ENCODE results near the gene AFAP1L2. TPM values are rescaled to one million over a fixed set of nuclear protein-coding genes. Genes with fewer than 3 reads are reported as not detected.

Gene AFAP1L2
- total and polyA plus RNA-seq, 9 of the 15 experiments (the other 6 are each of a cell fraction or from before 2014, with no cell fraction given) = 0.07 TPM; not detected in 8

- intact Hi-C loops (cut with micrococcal nuclease) (no loop called here), in situ Hi-C loops (cut with MboI) (no loop called here)
- no peak for FAIRE-seq
- Histone ChIP-seq H4K20me1 (replicated peaks; ENCODE audit: control insufficient read depth, insufficient read depth, low read length) (no peaks in the 10 kb centered on the region), H3K36me3 (ENCODE audit: control insufficient read depth, insufficient read depth, low read length) (no peaks in the 10 kb centered on the region), H3K9ac (ENCODE audit: insufficient read depth in 1 of 2, low read depth in 2 of 2, low read length in 2 of 2) (no peak overlapping the region), H3K9me3 (replicated peaks; ENCODE audit: control insufficient read depth, insufficient read depth, low read depth, low read length) (no peaks in the 10 kb centered on the region), H3K4me2 (ENCODE audit: insufficient read depth, low read length) (no peak overlapping the region), H3K9me1 (ENCODE audit: control insufficient read depth, insufficient read depth, low read length) (no peaks in the 10 kb centered on the region), H2AFZ (ENCODE audit: low read depth, low read length) (no peak overlapping the region), H3K4me1 (replicated peaks in 1 of 2; ENCODE audit: control insufficient read depth in 2 of 2, insufficient read depth in 2 of 2, low read length in 2 of 2) (no peaks in the 10 kb centered on the region), H3K4me3 (no peak overlapping the region), H3K27me3 (ENCODE audit: control insufficient read depth in 2 of 2, insufficient read depth in 2 of 2, low read length in 2 of 2) (peaks cover 0 to 5% of the 10 kb centered on the region in 2 experiments; a peak in 1 of 5 replicates), H3K79me2 (ENCODE audit: control insufficient read depth, insufficient read depth, low read length) (no peaks in the 10 kb centered on the region), H3K27ac (ENCODE audit: extremely low read depth, low read depth, low read length) (no peak overlapping the region)
- no TSS peak for BruUV-seq (replicated peaks)
- ChIA-PET POLR2A (no interaction called here), CTCF (ENCODE audit: low intra/inter-chr PET ratio) (no interaction called here)
- TF ChIP-seq MIER1 (IDR thresholded peaks at IDR 0.05; ENCODE audit: low read depth) (no peak), PCBP1 (IDR thresholded peaks at IDR 0.05; ENCODE audit: low read depth, low read length, poor library complexity, severe bottlenecking) (no peak), CBFA2T3 (IDR thresholded peaks at IDR 0.05) (no peak), ZNF639 (CRISPR knock-in tag; conservative IDR thresholded peaks at IDR 0.05 in 1 of 2, IDR thresholded peaks at IDR 0.05 in 1 of 2) (no peak), KLF13 (tag; IDR thresholded peaks at IDR 0.05; ENCODE audit: borderline replicate concordance, low read depth) (no peak), BRD9 (IDR thresholded peaks at IDR 0.05; ENCODE audit: low read depth, partially characterized antibody) (no peak)
- no peak for DNase-seq (ENCODE audit: extremely low read depth in 1 of 4, low spot score in 3 of 4)
- ATAC-seq = no peak
- WGBS (ENCODE audit: insufficient coverage, low coverage, missing lambda C conversion rate) = 0% methylated on average over 14 of the region's 15 CpGs
Measured at GRCh38 chr10:114374053-114374791, 30.1 kb downstream of the AFAP1L2 start.

Data from K562 (cell line).